ENCODE results near the gene CADPS2. TPM values are rescaled to one million over a fixed set of nuclear protein-coding genes. Genes with fewer than 3 reads are reported as not detected.

The CADPS2 gene
- total and polyA plus RNA-seq, 10 of the 15 experiments (the other 5 are each of a cell fraction or from before 2014, with no cell fraction given), result 0.05 to 7.5 (median 0.25) TPM

DNA sequence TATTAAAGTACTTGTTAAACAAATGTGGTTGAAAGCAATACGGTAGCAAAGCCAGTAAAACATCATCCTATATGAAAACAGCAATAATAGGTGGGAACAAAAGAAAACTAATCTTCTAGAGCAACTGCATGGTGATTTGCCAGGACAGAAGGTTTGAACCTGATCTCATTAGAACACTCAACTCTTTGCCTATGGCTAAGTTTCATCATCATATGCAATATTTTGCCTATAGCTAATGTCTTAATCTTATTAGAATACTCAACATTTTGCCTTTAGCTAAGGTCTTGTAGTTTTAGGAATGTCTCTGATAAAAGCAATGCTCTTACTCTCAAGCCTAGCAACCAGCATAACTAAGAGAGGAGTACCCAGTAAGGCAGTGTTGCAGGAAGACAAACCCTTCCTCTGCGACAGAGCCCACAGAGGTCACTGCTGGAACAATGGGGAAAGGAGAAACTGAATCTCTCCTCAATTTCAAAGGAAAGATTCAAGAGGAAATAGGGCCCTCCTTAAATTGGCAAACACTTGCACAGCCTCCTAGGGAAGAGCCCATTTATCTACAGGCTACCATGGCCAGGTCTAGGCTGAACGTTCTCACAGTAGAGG is 38.3 kb downstream of the CADPS2 start (continued):
- TF ChIP-seq, protein P1, sequence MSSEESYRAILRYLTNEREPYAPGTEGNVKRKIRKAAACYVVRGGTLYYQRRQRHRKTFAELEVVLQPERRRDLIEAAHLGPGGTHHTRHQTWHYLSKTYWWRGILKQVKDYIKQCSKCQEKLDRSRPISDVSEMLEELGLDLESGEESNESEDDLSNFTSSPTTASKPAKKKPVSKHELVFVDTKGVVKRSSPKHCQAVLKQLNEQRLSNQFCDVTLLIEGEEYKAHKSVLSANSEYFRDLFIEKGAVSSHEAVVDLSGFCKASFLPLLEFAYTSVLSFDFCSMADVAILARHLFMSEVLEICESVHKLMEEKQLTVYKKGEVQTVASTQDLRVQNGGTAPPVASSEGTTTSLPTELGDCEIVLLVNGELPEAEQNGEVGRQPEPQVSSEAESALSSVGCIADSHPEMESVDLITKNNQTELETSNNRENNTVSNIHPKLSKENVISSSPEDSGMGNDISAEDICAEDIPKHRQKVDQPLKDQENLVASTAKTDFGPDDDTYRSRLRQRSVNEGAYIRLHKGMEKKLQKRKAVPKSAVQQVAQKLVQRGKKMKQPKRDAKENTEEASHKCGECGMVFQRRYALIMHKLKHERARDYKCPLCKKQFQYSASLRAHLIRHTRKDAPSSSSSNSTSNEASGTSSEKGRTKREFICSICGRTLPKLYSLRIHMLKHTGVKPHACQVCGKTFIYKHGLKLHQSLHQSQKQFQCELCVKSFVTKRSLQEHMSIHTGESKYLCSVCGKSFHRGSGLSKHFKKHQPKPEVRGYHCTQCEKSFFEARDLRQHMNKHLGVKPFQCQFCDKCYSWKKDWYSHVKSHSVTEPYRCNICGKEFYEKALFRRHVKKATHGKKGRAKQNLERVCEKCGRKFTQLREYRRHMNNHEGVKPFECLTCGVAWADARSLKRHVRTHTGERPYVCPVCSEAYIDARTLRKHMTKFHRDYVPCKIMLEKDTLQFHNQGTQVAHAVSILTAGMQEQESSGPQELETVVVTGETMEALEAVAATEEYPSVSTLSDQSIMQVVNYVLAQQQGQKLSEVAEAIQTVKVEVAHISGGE (CRISPR knock-in tag; IDR thresholded peaks at IDR 0.05), result no peak
- TF ChIP-seq EP300 (IDR thresholded peaks at IDR 0.05; ENCODE audit: borderline replicate concordance in 1 of 2, control insufficient read depth in 1 of 2, low read depth in 2 of 2, low read length in 2 of 2) (no peak), BMI1 (IDR thresholded peaks at IDR 0.05; ENCODE audit: borderline replicate concordance) (no peak), KDM1A (IDR thresholded peaks at IDR 0.05; ENCODE audit: borderline replicate concordance) (no peak)
- TF ChIP-seq, protein P2, sequence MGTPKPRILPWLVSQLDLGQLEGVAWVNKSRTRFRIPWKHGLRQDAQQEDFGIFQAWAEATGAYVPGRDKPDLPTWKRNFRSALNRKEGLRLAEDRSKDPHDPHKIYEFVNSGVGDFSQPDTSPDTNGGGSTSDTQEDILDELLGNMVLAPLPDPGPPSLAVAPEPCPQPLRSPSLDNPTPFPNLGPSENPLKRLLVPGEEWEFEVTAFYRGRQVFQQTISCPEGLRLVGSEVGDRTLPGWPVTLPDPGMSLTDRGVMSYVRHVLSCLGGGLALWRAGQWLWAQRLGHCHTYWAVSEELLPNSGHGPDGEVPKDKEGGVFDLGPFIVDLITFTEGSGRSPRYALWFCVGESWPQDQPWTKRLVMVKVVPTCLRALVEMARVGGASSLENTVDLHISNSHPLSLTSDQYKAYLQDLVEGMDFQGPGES (IDR thresholded peaks at IDR 0.05), result no peak

DNA sequence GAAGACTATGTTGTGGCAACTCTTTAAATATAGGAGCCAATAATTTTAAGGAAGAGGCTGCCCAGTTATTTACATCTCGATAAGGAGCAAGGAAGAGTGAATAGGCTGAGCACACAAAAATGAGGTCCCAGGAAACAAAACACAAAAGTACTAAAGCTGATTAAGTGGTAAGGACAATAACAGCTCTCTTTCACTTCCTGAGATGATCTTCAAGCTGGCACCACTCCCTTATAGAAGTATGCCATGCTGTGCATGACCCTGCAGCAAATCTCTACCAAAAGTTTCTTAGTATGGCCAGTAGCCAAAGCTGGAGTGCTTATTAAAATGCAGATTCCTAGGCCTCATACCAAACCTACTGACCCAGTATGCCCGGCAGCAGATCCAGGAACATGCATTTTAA is 39.7 kb downstream of the CADPS2 start:
- ChIA-PET CTCF (interaction anchor here (1.1 kb wide), 1 partner anchor 308 kb away, joined by 3 read pairs; no protein-coding TSS in a partner anchor), SMC1A (ENCODE audit: uncharacterized antibody, unreplicated experiment) (interaction anchor here (1.5 kb wide), 1 partner anchor 10 kb away, joined by 3 read pairs; no protein-coding TSS in a partner anchor), POLR2A (no interaction called here), RAD21 (ENCODE audit: unreplicated experiment) (no interaction called here)
- Histone ChIP-seq H3K9me3 (replicated peaks; ENCODE audit: control insufficient read depth, insufficient read depth, low read length) (no peaks in the 10 kb centered on the region), H3K9ac (ENCODE audit: control insufficient read depth, insufficient read depth, low read length) (no peak overlapping the region), H3K79me2 (ENCODE audit: control insufficient read depth, insufficient read depth, low read length) (no peaks in the 10 kb centered on the region), H3K4me3 (no peak overlapping the region), H4K20me1 (ENCODE audit: control insufficient read depth, insufficient read depth) (no peaks in the 10 kb centered on the region), H3K4me2 (ENCODE audit: control insufficient read depth, insufficient read depth) (no peak overlapping the region), H3K36me3 (ENCODE audit: control insufficient read depth in 2 of 2, insufficient read depth in 2 of 2, low read length in 1 of 2) (no peaks in the 10 kb centered on the region), H3K27me3 (replicated peaks in 1 of 2; ENCODE audit: control insufficient read depth in 2 of 2, insufficient read depth in 2 of 2, low read length in 1 of 2) (no peaks in the 10 kb centered on the region), H3K4me1 (ENCODE audit: control insufficient read depth, insufficient read depth, low read length) (no peaks in the 10 kb centered on the region), H3K27ac (ENCODE audit: control insufficient read depth, insufficient read depth) (no peak overlapping the region), H2AFZ (ENCODE audit: control insufficient read depth, low read depth, low read length) (no peak overlapping the region)
- BruUV-seq (replicated peaks), result no TSS peak
- no peak for ATAC-seq
- DNase-seq (ENCODE audit: low read depth, low spot score), result no peak
- in situ Hi-C loops (cut with MboI) (no loop called here), intact Hi-C loops (cut with micrococcal nuclease; ENCODE audit: unreplicated experiment) (no loop called here)
- WGBS (ENCODE audit: insufficient coverage, insufficient replicate concordance, low lambda C conversion rate, missing lambda C conversion rate), result 47% methylated on average over 2 of the region's 2 CpGs
- no peak for FAIRE-seq
- no peak for TF ChIP-seq IKZF2 (IDR thresholded peaks at IDR 0.05)
- no peak for TF ChIP-seq RB1 (IDR thresholded peaks at IDR 0.05; ENCODE audit: borderline replicate concordance)
- no peak for TF ChIP-seq ZNF217 (IDR thresholded peaks at IDR 0.05)
- TF ChIP-seq ZNF622 (IDR thresholded peaks at IDR 0.05), result no peak
- TF ChIP-seq, protein P3, sequence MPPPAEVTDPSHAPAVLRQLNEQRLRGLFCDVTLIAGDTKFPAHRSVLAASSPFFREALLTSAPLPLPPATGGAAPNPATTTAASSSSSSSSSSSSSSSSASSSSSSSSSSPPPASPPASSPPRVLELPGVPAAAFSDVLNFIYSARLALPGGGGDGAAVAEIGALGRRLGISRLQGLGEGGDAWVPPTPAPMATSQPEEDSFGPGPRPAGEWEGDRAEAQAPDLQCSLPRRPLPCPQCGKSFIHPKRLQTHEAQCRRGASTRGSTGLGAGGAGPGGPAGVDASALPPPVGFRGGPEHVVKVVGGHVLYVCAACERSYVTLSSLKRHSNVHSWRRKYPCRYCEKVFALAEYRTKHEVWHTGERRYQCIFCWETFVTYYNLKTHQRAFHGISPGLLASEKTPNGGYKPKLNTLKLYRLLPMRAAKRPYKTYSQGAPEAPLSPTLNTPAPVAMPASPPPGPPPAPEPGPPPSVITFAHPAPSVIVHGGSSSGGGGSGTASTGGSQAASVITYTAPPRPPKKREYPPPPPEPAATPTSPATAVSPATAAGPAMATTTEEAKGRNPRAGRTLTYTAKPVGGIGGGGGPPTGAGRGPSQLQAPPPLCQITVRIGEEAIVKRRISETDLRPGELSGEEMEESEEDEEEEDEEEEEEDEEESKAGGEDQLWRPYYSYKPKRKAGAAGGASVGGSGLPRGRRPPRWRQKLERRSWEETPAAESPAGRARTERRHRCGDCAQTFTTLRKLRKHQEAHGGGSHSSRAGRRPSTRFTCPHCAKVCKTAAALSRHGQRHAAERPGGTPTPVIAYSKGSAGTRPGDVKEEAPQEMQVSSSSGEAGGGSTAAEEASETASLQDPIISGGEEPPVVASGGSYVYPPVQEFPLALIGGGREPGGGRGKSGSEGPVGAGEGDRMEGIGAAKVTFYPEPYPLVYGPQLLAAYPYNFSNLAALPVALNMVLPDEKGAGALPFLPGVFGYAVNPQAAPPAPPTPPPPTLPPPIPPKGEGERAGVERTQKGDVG (CRISPR knock-in tag; IDR thresholded peaks at IDR 0.05), result no peak
- no peak for TF ChIP-seq MXI1 (IDR thresholded peaks at IDR 0.05; ENCODE audit: low read depth, low read length)
- no peak for TF ChIP-seq PAX8 (IDR thresholded peaks at IDR 0.05)
- TF ChIP-seq EZH2 (IDR thresholded peaks at IDR 0.05; ENCODE audit: borderline replicate concordance, control insufficient read depth, low read depth, low read length), result no peak
- TF ChIP-seq BRCA1 (IDR thresholded peaks at IDR 0.05; ENCODE audit: low read depth, low read length), result no peak
- no peak for TF ChIP-seq SREBF2 (IDR thresholded peaks at IDR 0.05; ENCODE audit: low read length)
- TF ChIP-seq KLF5 (IDR thresholded peaks at IDR 0.05; ENCODE audit: partially characterized antibody), result no peak
